ENCODE data around the gene OR51B4.
"Not testable (repeated sequence)": the region's sequence is repeated elsewhere in the genome, so short reads cannot be mapped to it uniquely, and the experiment has no call there.

The OR51B4 gene

GRCh38 chr11:5301846-5302245, at the start of gene OR51B4:
OR51B4 (minus strand) TSS chr11:5301946; CDS start chr11:5301946, 0 bp downstream.
- no peak for DNase-seq (ENCODE audit: extremely low read depth in 1 of 2, low read depth in 1 of 2)

GRCh38 chr11:5351208-5351607, 49.5 kb upstream of the OR51B4 start, which contains the start of gene OR51B6:
OR51B6 (plus strand) TSS chr11:5351508; CDS start chr11:5351508, 0 bp downstream.
- no peak for DNase-seq (ENCODE audit: extremely low read depth in 1 of 2, low read depth in 1 of 2)

- no peak for DNase-seq (ENCODE audit: extremely low read depth in 1 of 2, low read depth in 1 of 2)
Observed at GRCh38 chr11:5349550-5349949, 47.8 kb upstream of the OR51B4 start.

GRCh38 chr11:5348551-5349194, 46.9 kb upstream of the OR51B4 start:
- no peak for DNase-seq (ENCODE audit: extremely low read depth in 1 of 2, low read depth in 1 of 2)

GRCh38 chr11:5345831-5346230, 44.1 kb upstream of the OR51B4 start:
- no peak for DNase-seq (ENCODE audit: extremely low read depth in 1 of 2, low read depth in 1 of 2)

GRCh38 chr11:5343474-5344335, 42.0 kb upstream of the OR51B4 start, which contains the start of gene OR51B5:
OR51B5 (minus strand) TSS chr11:5343524; CDS start chr11:5343524, 0 bp downstream.
- no peak for DNase-seq (ENCODE audit: extremely low read depth in 1 of 2, low read depth in 1 of 2)

GRCh38 chr11:5339771-5340322, 38.1 kb upstream of the OR51B4 start:
- DNase-seq (ENCODE audit: extremely low read depth in 1 of 2, low read depth in 1 of 2): no peak

- DNase-seq (ENCODE audit: extremely low read depth in 1 of 2, low read depth in 1 of 2): not testable (repeated sequence)
Observed at GRCh38 chr11:5337253-5337652, 35.5 kb upstream of the OR51B4 start.

- no peak for DNase-seq (ENCODE audit: extremely low read depth in 1 of 2, low read depth in 1 of 2)
Observed at GRCh38 chr11:5336331-5336730, 34.6 kb upstream of the OR51B4 start.

GRCh38 chr11:5335170-5335569, 33.4 kb upstream of the OR51B4 start:
- no peak for DNase-seq (ENCODE audit: extremely low read depth in 1 of 2, low read depth in 1 of 2)

GRCh38 chr11:5324197-5324596, 22.5 kb upstream of the OR51B4 start, which contains the start of gene OR51B2:
OR51B2 (minus strand) TSS chr11:5324297; CDS start chr11:5324297, 0 bp downstream.
- no peak for DNase-seq (ENCODE audit: extremely low read depth in 1 of 2, low read depth in 1 of 2)

GRCh38 chr11:5317292-5317691, 15.5 kb upstream of the OR51B4 start:
- no peak for DNase-seq (ENCODE audit: extremely low read depth in 1 of 2, low read depth in 1 of 2)

GRCh38 chr11:5313326-5314023, 11.7 kb upstream of the OR51B4 start:
- not testable (repeated sequence) for DNase-seq (ENCODE audit: extremely low read depth in 1 of 2, low read depth in 1 of 2)

GRCh38 chr11:5310423-5310822, 8.7 kb upstream of the OR51B4 start:
- DNase-seq (ENCODE audit: extremely low read depth in 1 of 2, low read depth in 1 of 2): no peak

GRCh38 chr11:5307256-5308019, 5.7 kb upstream of the OR51B4 start:
- no peak for DNase-seq (ENCODE audit: extremely low read depth in 1 of 2, low read depth in 1 of 2)

- DNase-seq (ENCODE audit: extremely low read depth in 1 of 2, low read depth in 1 of 2): no peak
Observed at GRCh38 chr11:5304046-5304445, 2.3 kb upstream of the OR51B4 start.

GRCh38 chr11:5303626-5304025, 1.9 kb upstream of the OR51B4 start:
- DNase-seq (ENCODE audit: extremely low read depth in 1 of 2, low read depth in 1 of 2): no peak

- no peak for DNase-seq (ENCODE audit: extremely low read depth in 1 of 2, low read depth in 1 of 2)
Observed at GRCh38 chr11:5300251-5300650, 1.5 kb downstream of the OR51B4 start.

GRCh38 chr11:5298451-5298850, 3.3 kb downstream of the OR51B4 start:
- no peak for DNase-seq (ENCODE audit: extremely low read depth in 1 of 2, low read depth in 1 of 2)

GRCh38 chr11:5297721-5298323, 3.9 kb downstream of the OR51B4 start:
- no peak for DNase-seq (ENCODE audit: extremely low read depth in 1 of 2, low read depth in 1 of 2)

Measured in stimulated activated CD8-positive, alpha-beta memory T cell treated with anti-CD3 and anti-CD28 coated beads, Interleukin-7, amount 100 ng/mL, for 48 hours (primary cell).